LoVo (cell line): ENCODE measurements around the gene CHCHD4.
"Not testable (repeated sequence)": the region's sequence is repeated elsewhere in the genome, so short reads cannot be mapped to it uniquely, and the experiment has no call there.

Experiments used
- DNase-seq: peaks from one replicate; pipeline ENCODE4 v3.0.0-alpha.2; 2016; ENCODE audit warnings: low spot score

CHCHD4 gene

GRCh38 chr3:14134291-14134690 lies 9.6 kb upstream of the CHCHD4 start:
- no peak for DNase-seq

- DNase-seq: no peak
Measured at GRCh38 chr3:14133876-14134275, 9.2 kb upstream of the CHCHD4 start.

DNA sequence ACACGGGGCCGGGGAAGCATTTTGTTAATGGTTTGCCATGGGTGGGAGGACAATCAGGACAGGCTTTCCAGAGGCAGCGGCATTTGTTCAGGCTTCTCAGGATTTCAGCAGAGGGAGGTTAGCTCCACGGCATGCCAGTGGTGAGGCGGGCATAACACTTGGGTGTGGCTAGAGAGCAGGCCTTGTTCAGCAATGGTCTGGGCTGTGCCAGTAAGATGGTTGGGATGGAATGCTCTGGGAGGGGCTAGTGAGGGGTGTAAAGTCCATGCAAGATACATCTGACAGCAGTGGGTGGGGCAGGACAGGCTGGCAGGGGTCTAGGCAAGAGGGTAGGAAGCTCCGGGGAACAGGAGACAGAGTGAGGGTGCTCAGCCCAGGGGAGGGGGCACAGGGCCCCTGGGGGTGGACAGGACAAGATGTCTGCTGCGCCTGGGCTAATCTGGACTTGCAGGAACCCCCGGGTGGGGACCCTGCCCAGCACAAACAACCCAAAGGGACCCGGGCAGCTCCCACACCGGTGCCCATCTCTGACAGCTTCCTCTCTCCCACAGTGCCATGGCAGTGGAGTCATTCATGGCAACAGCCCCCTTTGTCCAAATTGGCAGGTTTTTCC lies 8.6 kb upstream of the CHCHD4 start:
- DNase-seq: no peak

- no peak for DNase-seq
Measured at GRCh38 chr3:14132689-14133088, 8.0 kb upstream of the CHCHD4 start.

- DNase-seq: no peak
Measured at GRCh38 chr3:14132120-14132519, 7.5 kb upstream of the CHCHD4 start.

DNA sequence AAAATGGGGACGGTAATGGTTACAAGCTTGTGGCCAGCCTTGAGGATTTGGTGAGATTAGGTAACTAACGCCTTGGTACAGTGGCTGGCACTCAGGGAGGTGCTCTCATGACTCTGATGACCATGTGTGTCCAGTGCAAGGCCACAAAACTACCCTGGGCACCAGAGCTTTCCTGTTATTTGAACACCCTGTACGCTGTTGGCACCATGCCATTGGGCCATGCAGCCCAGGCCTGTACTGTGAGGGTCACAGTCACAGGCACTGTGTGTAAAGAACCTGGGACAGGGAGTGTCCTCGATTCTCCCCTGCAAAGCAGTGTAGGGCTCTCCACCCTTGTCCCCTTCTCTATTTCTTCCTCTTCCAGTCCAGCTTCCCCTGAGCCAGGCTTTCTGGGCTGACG lies 6.5 kb upstream of the CHCHD4 start:
- no peak for DNase-seq

DNA sequence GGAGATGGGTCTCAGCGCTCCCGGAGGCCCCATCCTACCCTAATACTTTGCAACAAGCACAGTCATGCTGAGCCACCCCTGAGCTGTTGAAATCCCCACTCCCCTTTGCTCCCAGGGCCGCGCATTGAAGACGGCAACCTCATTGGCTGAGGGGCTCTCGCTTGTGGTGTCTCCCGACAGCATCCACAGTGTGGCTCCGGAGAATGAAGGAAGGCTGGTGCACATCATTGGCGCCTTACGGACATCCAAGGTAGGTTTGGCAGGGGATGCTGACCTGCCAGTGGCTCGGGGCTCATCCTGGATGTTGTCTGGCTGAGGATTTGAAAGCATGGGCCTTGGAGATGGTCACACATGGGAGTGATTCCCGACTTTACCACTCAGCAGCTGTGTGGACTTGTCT lies 6.0 kb upstream of the CHCHD4 start:
- DNase-seq: no peak

- DNase-seq: no peak
Measured at GRCh38 chr3:14130230-14130629, 5.6 kb upstream of the CHCHD4 start.

- DNase-seq: no peak
Measured at GRCh38 chr3:14129296-14129695, 4.6 kb upstream of the CHCHD4 start.

GRCh38 chr3:14128724-14129123 lies 4.1 kb upstream of the CHCHD4 start:
- DNase-seq: no peak

GRCh38 chr3:14127516-14128161 lies 3.0 kb upstream of the CHCHD4 start:
- no peak for DNase-seq

DNA sequence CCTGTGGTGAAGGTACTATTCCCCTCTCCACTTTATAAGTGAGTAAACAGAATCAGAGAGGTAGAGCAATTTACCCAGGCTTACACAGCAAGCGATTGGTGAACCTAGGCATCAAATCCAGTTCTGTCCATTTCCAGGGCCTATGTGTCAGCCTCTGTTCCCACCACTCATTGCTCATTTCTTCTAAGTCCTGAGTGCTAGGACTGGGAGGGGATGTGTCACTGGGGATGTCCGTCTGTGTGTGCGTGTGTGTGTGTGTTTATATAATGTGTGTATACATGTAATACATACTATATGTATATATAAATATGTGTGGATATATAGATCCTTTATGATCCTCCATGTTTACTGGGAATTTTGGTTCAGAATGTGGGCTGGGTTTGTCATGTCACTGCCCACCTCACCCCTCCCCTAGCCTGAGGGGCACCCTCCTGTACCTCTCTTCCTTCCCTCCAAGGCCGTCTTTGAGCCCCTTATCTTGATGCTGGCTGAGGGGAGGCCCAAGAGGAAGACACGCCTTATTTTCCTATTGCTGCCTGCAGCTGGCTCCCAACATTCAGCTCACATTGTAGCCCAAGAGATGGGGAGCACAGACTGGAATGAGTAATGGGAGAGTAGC lies 2.3 kb upstream of the CHCHD4 start:
- DNase-seq: no peak

DNA sequence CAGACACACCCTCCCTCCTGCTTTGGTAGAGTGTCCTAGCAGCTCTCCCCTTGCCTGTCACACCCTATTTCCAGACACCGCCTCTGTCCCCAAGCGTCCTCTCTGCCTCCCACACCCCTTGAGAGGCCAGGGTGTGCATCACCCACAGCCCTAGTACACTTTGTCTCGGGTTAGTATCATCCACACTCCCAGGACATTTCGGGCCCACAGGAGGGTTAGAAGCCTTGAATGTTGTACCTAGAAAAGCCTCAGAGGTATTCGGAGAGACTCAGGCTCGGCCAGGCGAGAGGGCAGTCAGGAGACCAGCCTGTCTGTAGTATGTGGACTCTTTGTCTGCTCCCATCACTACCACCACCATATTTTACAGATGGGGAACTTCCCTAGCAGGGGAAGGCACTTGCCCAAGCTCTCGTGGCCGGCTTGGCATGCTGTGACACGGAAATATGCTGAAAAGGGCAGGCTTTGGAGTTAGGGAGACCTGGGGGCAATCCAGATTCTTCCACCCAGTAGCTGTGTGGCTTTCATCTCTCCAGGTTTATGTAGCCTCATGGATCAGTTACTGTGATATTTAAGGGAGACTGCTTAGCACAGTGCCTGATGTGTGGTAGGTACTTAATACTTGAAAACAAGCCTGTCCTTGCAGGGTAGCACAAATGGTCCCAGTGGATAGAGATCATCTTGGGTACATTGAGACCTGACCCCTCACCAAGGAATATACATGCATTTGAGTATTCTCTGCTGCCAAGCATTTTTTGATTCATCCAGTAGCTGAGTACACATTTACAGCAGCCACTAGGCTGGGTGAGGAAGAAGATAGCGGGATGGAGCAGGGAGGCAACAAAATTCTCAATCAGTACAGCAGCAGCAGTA lies 1.6 kb upstream of the CHCHD4 start:
- DNase-seq: no peak

DNA sequence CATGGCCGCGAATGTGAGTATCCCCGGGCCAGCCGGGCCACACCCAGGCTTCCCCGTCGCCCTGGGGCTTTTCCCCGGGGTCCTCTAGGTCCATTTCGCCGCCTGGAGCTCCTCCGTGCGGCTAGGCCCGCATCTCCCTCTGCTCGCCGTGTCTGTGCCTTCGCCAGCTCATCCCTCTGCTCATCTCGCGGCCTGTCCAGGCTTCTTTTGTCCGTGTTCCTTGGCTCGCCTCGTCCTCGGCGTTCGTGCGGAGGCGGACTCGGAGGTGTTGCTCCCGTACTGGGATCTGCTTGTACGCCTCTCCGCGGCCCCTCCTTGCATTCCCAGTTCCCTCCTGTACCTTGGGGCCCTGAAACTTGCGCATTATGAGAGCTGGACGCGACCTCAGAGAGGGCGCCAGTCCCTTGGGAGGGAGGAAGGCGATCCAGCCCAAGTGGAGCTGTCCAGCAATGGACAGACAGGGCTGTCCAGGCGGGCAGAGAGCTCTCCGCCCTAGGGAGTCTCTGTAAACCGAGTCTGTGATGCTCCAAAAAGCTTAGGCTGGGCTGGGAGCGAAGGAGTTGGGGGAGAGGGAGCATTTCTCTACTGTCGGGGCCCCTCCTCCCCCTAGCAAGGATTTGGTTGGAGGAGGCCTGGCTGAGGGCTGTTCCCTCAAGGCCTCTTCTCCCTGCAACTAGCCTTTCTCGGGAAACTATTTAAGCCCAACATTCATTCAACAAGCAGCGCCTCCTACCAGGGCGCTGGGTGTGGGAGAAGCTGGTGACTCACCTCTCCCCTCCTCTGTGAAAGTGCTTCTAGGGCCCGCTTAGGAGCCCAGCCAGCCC lies 735 bp upstream of the CHCHD4 start:
- DNase-seq: peak; percentile 90

- DNase-seq: peak; percentile 65
Measured at GRCh38 chr3:14124223-14124614, 451 bp downstream of the CHCHD4 start.

GRCh38 chr3:14123308-14124222 lies 1.1 kb downstream of the CHCHD4 start:
- DNase-seq: no peak

GRCh38 chr3:14122301-14122700 lies 2.4 kb downstream of the CHCHD4 start:
- no peak for DNase-seq

DNA sequence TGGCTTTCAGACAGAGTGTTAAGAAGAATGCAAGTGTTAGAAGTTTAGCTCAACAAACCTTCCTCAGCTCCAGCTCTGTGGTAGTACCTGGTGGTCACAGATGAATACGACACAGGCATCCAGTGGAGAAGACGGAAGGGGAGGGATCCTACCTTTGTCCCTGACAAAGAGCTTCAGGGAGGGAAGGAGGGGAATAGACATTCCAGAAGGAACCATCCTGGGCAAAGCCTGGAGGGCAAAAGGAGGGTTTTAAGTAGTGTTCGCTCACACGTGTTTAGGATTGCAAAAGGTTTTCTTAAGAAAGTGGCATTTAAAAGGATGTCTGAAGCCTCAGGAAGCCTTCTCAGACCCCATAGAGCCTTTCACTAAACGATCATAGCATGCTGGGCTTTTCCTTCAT lies 2.8 kb downstream of the CHCHD4 start:
- no peak for DNase-seq

- DNase-seq: not testable (repeated sequence)
Measured at GRCh38 chr3:14120921-14121448, 3.7 kb downstream of the CHCHD4 start.

- no peak for DNase-seq
Measured at GRCh38 chr3:14120111-14120920, 4.4 kb downstream of the CHCHD4 start.
